NCI-H146 treated with DMSO at 0.1 percent for 48 hours (cell line): ENCODE measurements around the gene DGCR6L.
"Not testable (repeated sequence)": the region's sequence is repeated elsewhere in the genome, so short reads cannot be mapped to it uniquely, and the experiment has no call there.

ENCODE experiments used
- DNase-seq: peaks from one replicate; lab custom pipeline; 2025; ENCODE audit not compliant: unreplicated experiment; lab: John Stamatoyannopoulos, UW

Gene DGCR6L

GRCh38 chr22:20292673-20293232, 27.1 kb downstream of the DGCR6L start:
- DNase-seq = no peak

- no peak for DNase-seq
Measured at GRCh38 chr22:20292108-20292507, 27.8 kb downstream of the DGCR6L start.

GRCh38 chr22:20291604-20292063, 28.2 kb downstream of the DGCR6L start:
- DNase-seq = no peak

GRCh38 chr22:20291249-20291586, 28.6 kb downstream of the DGCR6L start:
- no peak for DNase-seq

- no peak for DNase-seq
Measured at GRCh38 chr22:20290578-20291248, 29.1 kb downstream of the DGCR6L start.

- no peak for DNase-seq
Measured at GRCh38 chr22:20290045-20290392, 29.8 kb downstream of the DGCR6L start.

GRCh38 chr22:20289182-20290044, 30.4 kb downstream of the DGCR6L start:
- DNase-seq = not testable (repeated sequence)

GRCh38 chr22:20286784-20287423, 33.0 kb downstream of the DGCR6L start:
- DNase-seq = not testable (repeated sequence)

GRCh38 chr22:20286312-20286660, 33.6 kb downstream of the DGCR6L start:
- DNase-seq = not testable (repeated sequence)

- DNase-seq = peak; percentile 3
Measured at GRCh38 chr22:20285473-20286311, 34.2 kb downstream of the DGCR6L start.

- DNase-seq = no peak
Measured at GRCh38 chr22:20284471-20285086, 35.3 kb downstream of the DGCR6L start.

GRCh38 chr22:20283674-20284066, 36.2 kb downstream of the DGCR6L start:
- DNase-seq = peak; percentile 6

- DNase-seq = peak; percentile 29
Measured at GRCh38 chr22:20282901-20283673, 36.8 kb downstream of the DGCR6L start.

- DNase-seq = no peak
Measured at GRCh38 chr22:20281891-20282290, 38.0 kb downstream of the DGCR6L start.

GRCh38 chr22:20281473-20281872, 38.4 kb downstream of the DGCR6L start:
- DNase-seq = not testable (repeated sequence)

- DNase-seq = no peak
Measured at GRCh38 chr22:20280866-20281265, 39.0 kb downstream of the DGCR6L start.

GRCh38 chr22:20280163-20280562, 39.7 kb downstream of the DGCR6L start:
- DNase-seq = not testable (repeated sequence)

GRCh38 chr22:20279662-20280134, 40.2 kb downstream of the DGCR6L start:
- DNase-seq = no peak

- not testable (repeated sequence) for DNase-seq
Measured at GRCh38 chr22:20278726-20279490, 41.0 kb downstream of the DGCR6L start.
